WTC11 (cell line): ENCODE measurements around the gene EGFR. TPM values are rescaled to one million over a fixed set of nuclear protein-coding genes. Genes with fewer than 3 reads are reported as not detected.
A peak's percentile ranks its signal among the peaks of the same experiment; 100 is the strongest.

Source experiments
- ATAC-seq: fragments of 200-7000 bp; cut with Tn5 transposase; 2 replicates; pipeline ENCODE4 v1.10.0; 2021; ENCODE audit warnings: mild to moderate bottlenecking, moderate library complexity
- CTCF ChIA-PET: fragments of 300-600 bp; sonication (Branson Sonifier 250); formaldehyde crosslinking; loops from one replicate; lab custom pipeline; 2021; ENCODE audit warnings: antibody characterized with exemption; lab: Charles Lee
- POLR2A ChIA-PET: fragments of 350-600 bp; sonication (Branson Sonifier 250); formaldehyde crosslinking; loops from one replicate; lab custom pipeline; 2021; ENCODE audit warnings: antibody characterized with exemption; lab: Charles Lee
- DNase-seq: peaks from one replicate; pipeline ENCODE4 v3.0.0; 2021; ENCODE audit warnings: low spot score
- H3K27ac Mint-ChIP-seq: 2 replicates; pipeline ENCODE4 v1.8.0; 2021; ENCODE audit warnings: mixed read lengths
- H3K27me3 Mint-ChIP-seq: 2 replicates; pipeline ENCODE4 v1.8.0; 2021; ENCODE audit warnings: low read depth, mild to moderate bottlenecking, moderate library complexity, mixed read lengths
- H3K36me3 Mint-ChIP-seq: 2 replicates; pipeline ENCODE4 v1.8.0; 2021; ENCODE audit warnings: mixed read lengths
- H3K4me1 Mint-ChIP-seq: 2 replicates; pipeline ENCODE4 v1.8.0; 2022; ENCODE audit warnings: mixed read lengths
- H3K4me3 Mint-ChIP-seq: 2 replicates; pipeline ENCODE4 v1.8.0; 2021; ENCODE audit warnings: mild to moderate bottlenecking, moderate library complexity, mixed read lengths
- H3K9me3 Mint-ChIP-seq: 2 replicates; pipeline ENCODE4 v1.8.0; 2021; ENCODE audit warnings: mixed read lengths
- ARID4B ChIP-seq: sonication (generic); formaldehyde crosslinking; IDR thresholded peaks from 2 replicates; pipeline ENCODE4 v1.8.0; 2023; ENCODE audit warnings: missing genetic modification reagents, mild to moderate bottlenecking, borderline replicate concordance
- ATF1 ChIP-seq: sonication (generic); formaldehyde crosslinking; IDR thresholded peaks from 2 replicates; pipeline ENCODE4 v1.8.1; 2023; ENCODE audit warnings: mild to moderate bottlenecking, moderate library complexity, missing genetic modification reagents
- ATF6 ChIP-seq: sonication (generic); formaldehyde crosslinking; IDR thresholded peaks from 2 replicates; pipeline ENCODE4 v1.8.1; 2023; ENCODE audit warnings: mild to moderate bottlenecking, missing genetic modification reagents
- CBFB ChIP-seq: sonication (generic); formaldehyde crosslinking; IDR thresholded peaks from 2 replicates; pipeline ENCODE4 v1.8.1; 2022; ENCODE audit warnings: mild to moderate bottlenecking, low read depth, missing genetic modification reagents
- CREM ChIP-seq: sonication (generic); formaldehyde crosslinking; IDR thresholded peaks from 2 replicates; pipeline ENCODE4 v1.8.1; 2022; ENCODE audit warnings: mild to moderate bottlenecking, missing genetic modification reagents, moderate library complexity
- E2F1 ChIP-seq: sonication (generic); formaldehyde crosslinking; IDR thresholded peaks from 2 replicates; pipeline ENCODE4 v1.8.0; 2022; ENCODE audit warnings: mild to moderate bottlenecking, missing genetic modification reagents
- EMX1 ChIP-seq: fragments of 250-450 bp; sonication (Bioruptor Pico); IDR thresholded peaks from 2 replicates; pipeline ENCODE4 v1.8.0; 2021; ENCODE audit warnings: mild to moderate bottlenecking
- HMGA2 ChIP-seq: fragments of 250-450 bp; sonication (Bioruptor Pico); IDR thresholded peaks from 2 replicates; pipeline ENCODE4 v1.4.0; 2021; ENCODE audit warnings: mild to moderate bottlenecking, moderate library complexity
- JUN ChIP-seq: sonication (generic); formaldehyde crosslinking; IDR thresholded peaks from 2 replicates; pipeline ENCODE4 v1.8.0; 2023; ENCODE audit warnings: mild to moderate bottlenecking, missing genetic modification reagents
- MXD4 ChIP-seq: fragments of 250-450 bp; sonication (Bioruptor Pico); IDR thresholded peaks from 2 replicates; pipeline ENCODE4 v1.8.0; 2021; ENCODE audit warnings: mild to moderate bottlenecking, moderate library complexity, borderline replicate concordance
- NFATC4 ChIP-seq: fragments of 250-450 bp; sonication (Bioruptor Pico); IDR thresholded peaks from 2 replicates; pipeline ENCODE4 v1.9.0; 2021; ENCODE audit warnings: mild to moderate bottlenecking
- SMAD4 ChIP-seq: sonication (generic); formaldehyde crosslinking; IDR thresholded peaks from 2 replicates; pipeline ENCODE4 v1.8.0; 2022; ENCODE audit warnings: mild to moderate bottlenecking, missing genetic modification reagents
- SOX15 ChIP-seq: fragments of 250-450 bp; sonication (Bioruptor Pico); IDR thresholded peaks from 2 replicates; pipeline ENCODE4 v1.9.0; 2021; ENCODE audit warnings: mild to moderate bottlenecking
- SP1 ChIP-seq: sonication (generic); formaldehyde crosslinking; conservative IDR thresholded peaks from 2 replicates; pipeline ENCODE4 v1.8.1; 2022; ENCODE audit warnings: missing genetic modification reagents
- TEAD1 ChIP-seq: sonication (generic); formaldehyde crosslinking; IDR thresholded peaks from 2 replicates; pipeline ENCODE4 v1.8.0; 2022; ENCODE audit warnings: mild to moderate bottlenecking, missing genetic modification reagents
- ZBTB21 ChIP-seq: sonication (generic); formaldehyde crosslinking; IDR thresholded peaks from 2 replicates; pipeline ENCODE4 v1.8.1; 2023; ENCODE audit warnings: mild to moderate bottlenecking, missing genetic modification reagents, borderline replicate concordance
- ZMAT4 ChIP-seq: fragments of 250-450 bp; sonication (Bioruptor Pico); IDR thresholded peaks from 2 replicates; pipeline ENCODE4 v1.9.0; 2021; ENCODE audit warnings: mild to moderate bottlenecking
- total RNA-seq: library from RNA; stranded (reverse); gene quantifications from 3 replicates; pipeline ENCODE4 v1.2.3, GENCODE V29; 2021
- TF ChIP-seq, protein P1 (sequence below): fragments of 200-600 bp; IDR thresholded peaks from 2 replicates; pipeline ENCODE4 v1.8.0; 2022; ENCODE audit warnings: antibody characterized with exemption
- TF ChIP-seq, protein P2 (sequence below): sonication (generic); formaldehyde crosslinking; IDR thresholded peaks from 2 replicates; pipeline ENCODE4 v1.8.1; 2023; ENCODE audit warnings: mild to moderate bottlenecking, missing genetic modification reagents, moderate library complexity

Gene EGFR
- total RNA-seq, 1 experiment from 2014 or later = 5.9 TPM

DNA sequence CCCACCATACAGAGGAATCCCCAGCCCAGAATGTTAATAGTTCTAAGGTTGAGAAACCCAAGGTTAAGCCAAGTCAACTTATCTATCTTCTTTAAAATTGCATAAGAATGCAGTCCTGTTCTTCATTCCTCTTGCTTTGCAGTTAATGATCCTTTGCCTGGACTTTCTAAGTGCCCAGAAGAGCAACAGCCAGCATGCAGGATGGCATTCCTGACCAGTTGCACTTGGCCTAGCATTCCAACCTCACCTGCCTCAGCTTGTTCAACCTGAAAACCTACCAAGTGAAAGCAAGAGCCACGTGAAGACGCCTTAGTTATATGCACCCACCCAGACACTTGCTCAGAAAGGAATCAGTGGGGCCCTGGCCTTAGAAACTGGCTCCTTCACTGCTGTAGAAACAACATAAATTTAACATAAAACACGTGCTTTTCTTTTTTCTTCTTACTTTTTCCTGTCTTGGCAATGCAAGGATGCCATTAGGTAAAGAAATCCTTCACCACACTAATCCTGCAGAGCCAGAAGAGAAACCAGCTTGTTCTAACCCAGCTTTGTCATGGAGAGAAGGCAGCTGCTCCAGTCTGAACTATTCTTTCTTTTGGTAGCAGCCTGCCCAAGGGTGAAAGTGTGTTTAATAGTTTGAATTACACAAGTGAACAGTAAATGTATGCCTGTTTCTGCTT, 25.0 kb downstream of the EGFR start:
- DNase-seq (no peak), ATAC-seq (no peak)
- ChIA-PET CTCF (no interaction called here), POLR2A (no interaction called here)
- H3K4me3 Mint-ChIP-seq = no peak overlapping the region
- H3K4me1 Mint-ChIP-seq = peaks cover 13% of the 10 kb centered on the region
- no peaks in the 10 kb centered on the region for H3K27me3 Mint-ChIP-seq
- no peaks in the 10 kb centered on the region for H3K36me3 Mint-ChIP-seq
- TF ChIP-seq ZBTB21 (CRISPR knock-in tag) = no peak
- TF ChIP-seq EMX1 = no peak
- TF ChIP-seq SMAD4 (CRISPR knock-in tag) = no peak
- TF ChIP-seq SP1 = no peak
- TF ChIP-seq, protein P1, sequence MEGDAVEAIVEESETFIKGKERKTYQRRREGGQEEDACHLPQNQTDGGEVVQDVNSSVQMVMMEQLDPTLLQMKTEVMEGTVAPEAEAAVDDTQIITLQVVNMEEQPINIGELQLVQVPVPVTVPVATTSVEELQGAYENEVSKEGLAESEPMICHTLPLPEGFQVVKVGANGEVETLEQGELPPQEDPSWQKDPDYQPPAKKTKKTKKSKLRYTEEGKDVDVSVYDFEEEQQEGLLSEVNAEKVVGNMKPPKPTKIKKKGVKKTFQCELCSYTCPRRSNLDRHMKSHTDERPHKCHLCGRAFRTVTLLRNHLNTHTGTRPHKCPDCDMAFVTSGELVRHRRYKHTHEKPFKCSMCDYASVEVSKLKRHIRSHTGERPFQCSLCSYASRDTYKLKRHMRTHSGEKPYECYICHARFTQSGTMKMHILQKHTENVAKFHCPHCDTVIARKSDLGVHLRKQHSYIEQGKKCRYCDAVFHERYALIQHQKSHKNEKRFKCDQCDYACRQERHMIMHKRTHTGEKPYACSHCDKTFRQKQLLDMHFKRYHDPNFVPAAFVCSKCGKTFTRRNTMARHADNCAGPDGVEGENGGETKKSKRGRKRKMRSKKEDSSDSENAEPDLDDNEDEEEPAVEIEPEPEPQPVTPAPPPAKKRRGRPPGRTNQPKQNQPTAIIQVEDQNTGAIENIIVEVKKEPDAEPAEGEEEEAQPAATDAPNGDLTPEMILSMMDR = no peak
- no peak for TF ChIP-seq NFATC4
- no peak for TF ChIP-seq JUN (CRISPR knock-in tag)
- TF ChIP-seq ATF6 (CRISPR knock-in tag) = no peak
- H3K9me3 Mint-ChIP-seq = no peaks in the 10 kb centered on the region
- H3K27ac Mint-ChIP-seq = peak overlapping the region; percentile 70; the same call in 1 of the 2 replicates

- ATAC-seq (no peak), DNase-seq (no peak)
- POLR2A ChIA-PET = no interaction called here
- Mint-ChIP-seq H3K4me3 (no peak overlapping the region), H3K36me3 (no peaks in the 10 kb centered on the region), H3K9me3 (no peaks in the 10 kb centered on the region), H3K27me3 (no peaks in the 10 kb centered on the region), H3K27ac (no peak overlapping the region; the same call in 1 of the 2 replicates), H3K4me1 (peaks cover 13% of the 10 kb centered on the region)
- no peak for TF ChIP-seq TEAD1 (CRISPR knock-in tag)
- CTCF ChIA-PET = interaction anchor here (1.2 kb wide), 1 partner anchor 256 kb away, joined by 3 read pairs; no protein-coding TSS in a partner anchor
These were observed 25.5 kb downstream of the EGFR start for GRCh38 chr7:55044371-55044717.

DNA sequence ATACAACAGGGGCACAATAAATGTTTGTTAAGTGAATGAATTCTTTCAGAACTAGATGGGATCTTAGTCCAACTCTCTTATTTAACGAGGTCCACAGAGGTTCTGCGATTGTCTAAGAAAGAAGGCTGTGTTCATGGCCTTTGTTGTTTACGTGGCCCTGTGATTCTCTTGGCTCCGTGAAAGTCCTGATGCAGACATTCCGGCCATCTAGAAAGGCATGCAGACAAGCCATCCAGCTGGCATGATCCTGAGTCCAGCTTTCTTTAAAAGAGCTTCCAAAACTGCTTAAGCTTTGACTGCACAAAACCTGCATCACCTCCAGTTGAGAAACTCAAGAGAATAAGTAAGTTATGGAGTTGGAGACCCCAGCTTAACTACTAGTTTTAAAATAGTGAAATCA, 26.0 kb downstream of the EGFR start:
- Mint-ChIP-seq H3K4me1 (peaks cover 13% of the 10 kb centered on the region), H3K27ac (no peak overlapping the region), H3K4me3 (no peak overlapping the region), H3K36me3 (no peaks in the 10 kb centered on the region), H3K27me3 (no peaks in the 10 kb centered on the region), H3K9me3 (no peaks in the 10 kb centered on the region)
- DNase-seq = no peak
- ChIA-PET POLR2A (no interaction called here), CTCF (interaction anchor here (1.2 kb wide), 1 partner anchor 256 kb away, joined by 3 read pairs; no protein-coding TSS in a partner anchor)
- no peak for ATAC-seq
- no peak for TF ChIP-seq HMGA2 (CRISPR knock-in tag)
- no peak for TF ChIP-seq ARID4B (CRISPR knock-in tag)
- TF ChIP-seq EMX1 = no peak
- no peak for TF ChIP-seq SOX15 (CRISPR knock-in tag)
- TF ChIP-seq, protein P2, sequence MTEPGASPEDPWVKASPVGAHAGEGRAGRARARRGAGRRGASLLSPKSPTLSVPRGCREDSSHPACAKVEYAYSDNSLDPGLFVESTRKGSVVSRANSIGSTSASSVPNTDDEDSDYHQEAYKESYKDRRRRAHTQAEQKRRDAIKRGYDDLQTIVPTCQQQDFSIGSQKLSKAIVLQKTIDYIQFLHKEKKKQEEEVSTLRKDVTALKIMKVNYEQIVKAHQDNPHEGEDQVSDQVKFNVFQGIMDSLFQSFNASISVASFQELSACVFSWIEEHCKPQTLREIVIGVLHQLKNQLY = no peak
- TF ChIP-seq MXD4 = no peak
- TF ChIP-seq ZMAT4 = no peak
- TF ChIP-seq CREM (CRISPR knock-in tag) = no peak
- TF ChIP-seq, protein P1 = no peak
- no peak for TF ChIP-seq E2F1
- no peak for TF ChIP-seq ATF1 (CRISPR knock-in tag)
- TF ChIP-seq CBFB = no peak
